Activated CD4-positive, alpha-beta T cell treated with anti-CD3 and anti-CD28 coated beads, Interleukin-2, amount 50 U/mL, for 1 hour (primary cell): ENCODE results near the gene RICTOR.
"Not testable (repeated sequence)": the region's sequence is repeated elsewhere in the genome, so short reads cannot be mapped to it uniquely, and the experiment has no call there.

Source experiments
- DNase-seq: peaks from one replicate; pipeline ENCODE4 v3.0.0-alpha.2; 2020

RICTOR gene

GRCh38 chr5:39055027-39055767 lies 19.0 kb downstream of the RICTOR start:
- DNase-seq = no peak

GRCh38 chr5:39053189-39053588 lies 21.0 kb downstream of the RICTOR start:
- no peak for DNase-seq

DNA sequence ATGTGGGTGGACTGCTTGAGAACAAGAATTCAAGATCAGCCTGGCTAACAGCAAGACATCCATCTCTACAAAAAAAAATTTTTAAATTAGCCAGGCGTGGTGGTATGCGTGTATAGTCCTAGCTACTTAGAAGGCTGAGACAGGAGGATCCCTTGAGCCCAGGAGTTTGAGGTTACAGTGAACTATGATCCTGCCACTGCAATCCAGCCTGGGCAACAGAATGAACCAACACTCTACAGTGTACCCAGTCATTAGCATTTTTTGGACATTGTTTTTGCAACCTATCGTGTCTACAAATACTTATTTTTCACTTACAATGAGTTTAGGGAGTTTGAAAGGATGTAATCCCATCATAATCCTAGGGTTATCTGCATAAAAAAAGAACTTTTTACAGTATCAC lies 22.1 kb downstream of the RICTOR start:
- DNase-seq = no peak

- no peak for DNase-seq
Measured at GRCh38 chr5:39049315-39049714, 24.9 kb downstream of the RICTOR start.

DNA sequence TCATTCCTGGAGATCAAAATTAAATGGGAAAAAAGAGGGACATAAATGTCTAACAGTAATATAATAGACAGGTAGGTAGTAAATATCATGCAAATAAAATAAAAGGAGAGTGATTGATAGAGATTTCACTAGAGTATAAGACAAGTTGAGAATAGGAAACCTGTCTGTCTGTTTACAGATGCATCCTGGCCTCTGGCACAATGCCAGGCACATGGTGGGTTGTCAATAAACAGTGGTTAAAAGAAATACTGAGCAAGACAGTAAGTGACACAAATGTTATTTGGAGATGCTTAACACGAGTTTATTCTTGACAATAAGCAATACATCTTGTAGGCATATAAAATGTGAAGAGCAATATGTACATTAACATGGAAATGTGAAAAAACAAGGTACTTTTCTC lies 33.3 kb downstream of the RICTOR start:
- DNase-seq = peak; percentile 13

DNA sequence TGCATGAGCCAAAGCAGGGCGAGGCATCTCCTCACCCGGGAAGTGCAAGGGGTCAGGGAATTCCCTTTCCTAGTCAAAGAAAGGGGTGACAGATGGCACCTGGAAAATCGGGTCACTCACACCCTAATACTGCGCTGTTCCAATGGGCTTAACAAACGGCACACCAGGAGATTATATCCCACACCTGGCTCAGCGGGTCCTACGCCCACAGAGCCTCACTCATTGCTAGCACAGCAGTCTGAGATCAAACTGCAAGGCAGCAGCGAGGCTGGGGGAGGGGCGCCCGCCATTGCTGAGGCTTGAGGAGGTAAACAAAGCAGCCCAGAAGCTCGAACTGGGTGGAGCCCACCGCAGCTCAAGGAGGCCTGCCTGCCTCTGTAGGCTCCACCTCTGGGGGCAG lies 39.7 kb downstream of the RICTOR start:
- DNase-seq = not testable (repeated sequence)

- DNase-seq = no peak
Measured at GRCh38 chr5:39031041-39031440, 43.2 kb downstream of the RICTOR start.

DNA sequence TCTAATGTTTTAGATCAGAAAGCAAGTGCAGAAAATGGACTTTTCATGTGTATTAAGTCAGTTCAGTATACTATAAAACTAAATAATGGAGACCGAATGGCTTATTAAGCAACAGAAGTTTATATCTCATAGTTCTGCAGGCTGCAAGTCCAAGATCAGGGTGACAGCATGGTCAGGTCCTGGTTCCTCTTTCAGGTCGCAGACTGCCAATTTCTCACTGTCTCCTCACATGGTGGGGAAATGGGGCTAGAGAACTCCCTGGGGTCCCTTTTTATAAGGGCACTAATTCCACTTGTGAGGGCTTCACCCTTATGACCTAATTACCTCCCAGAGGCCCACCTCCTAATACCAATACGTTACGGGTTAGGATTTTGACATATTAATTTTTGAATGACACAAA lies 48.7 kb downstream of the RICTOR start:
- DNase-seq = no peak

DNA sequence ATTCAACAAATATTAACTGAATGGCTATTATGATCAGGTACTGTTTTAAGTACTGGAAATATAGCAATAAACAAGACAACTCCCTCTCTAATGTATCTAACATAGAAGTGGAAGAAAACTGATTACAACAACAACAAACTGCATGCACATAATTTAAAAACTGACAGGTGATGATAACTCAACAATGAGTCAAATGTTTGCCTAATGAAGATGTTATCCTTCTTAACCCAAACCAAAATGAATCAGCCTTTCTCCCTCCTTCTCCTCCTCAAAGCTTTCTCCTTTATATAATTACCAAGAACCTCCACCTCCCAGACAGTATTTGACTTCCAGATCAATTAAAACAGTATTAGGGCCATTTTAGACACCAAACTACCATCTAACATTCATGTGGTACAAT lies 49.3 kb downstream of the RICTOR start:
- no peak for DNase-seq

- DNase-seq = no peak
Measured at GRCh38 chr5:39024005-39024404, 50.2 kb downstream of the RICTOR start.

GRCh38 chr5:39023121-39023520 lies 51.1 kb downstream of the RICTOR start:
- no peak for DNase-seq

- DNase-seq = no peak
Measured at GRCh38 chr5:39022151-39022550, 52.0 kb downstream of the RICTOR start.

DNA sequence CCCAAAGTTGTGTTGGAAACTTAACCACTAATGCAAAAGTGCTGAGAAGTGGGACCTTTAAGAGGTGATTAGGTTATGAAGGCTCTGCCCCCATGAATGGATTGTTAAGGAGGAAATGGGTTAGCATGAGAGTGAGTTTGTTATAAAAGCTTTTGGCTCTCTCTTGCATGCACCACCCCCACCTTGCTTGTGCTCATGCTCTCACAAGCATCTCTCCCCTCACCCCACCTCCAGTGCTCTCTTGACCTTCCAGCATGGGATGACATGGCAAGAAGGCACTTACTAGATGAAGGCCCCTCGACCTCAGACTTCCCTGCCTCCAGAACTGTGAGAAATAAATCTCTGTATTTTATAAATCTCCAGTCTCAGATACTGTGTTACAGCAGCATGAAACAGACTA lies 52.8 kb downstream of the RICTOR start:
- DNase-seq = no peak

DNA sequence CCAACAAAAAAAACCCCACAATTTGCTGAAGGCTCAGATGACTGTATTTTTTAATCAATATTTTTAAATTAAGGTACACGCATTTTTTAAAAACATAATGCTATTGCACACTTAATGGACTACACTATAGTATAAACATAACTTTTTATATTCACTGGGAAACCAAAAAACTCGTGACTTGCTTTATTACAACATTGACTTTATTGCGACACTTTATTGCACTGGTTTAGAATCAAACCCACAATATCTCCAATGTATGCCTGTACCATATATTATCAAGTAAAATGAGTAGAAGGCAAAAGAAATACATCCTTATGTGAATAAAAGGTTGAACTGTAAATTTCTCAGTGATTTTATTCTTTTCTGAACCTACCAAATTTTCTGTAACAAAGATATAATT lies 53.7 kb downstream of the RICTOR start:
- no peak for DNase-seq

- no peak for DNase-seq
Measured at GRCh38 chr5:39019254-39019653, 54.9 kb downstream of the RICTOR start.

- DNase-seq = no peak
Measured at GRCh38 chr5:39017504-39017903, 56.7 kb downstream of the RICTOR start.

GRCh38 chr5:39016587-39017275 lies 57.5 kb downstream of the RICTOR start:
- no peak for DNase-seq

DNA sequence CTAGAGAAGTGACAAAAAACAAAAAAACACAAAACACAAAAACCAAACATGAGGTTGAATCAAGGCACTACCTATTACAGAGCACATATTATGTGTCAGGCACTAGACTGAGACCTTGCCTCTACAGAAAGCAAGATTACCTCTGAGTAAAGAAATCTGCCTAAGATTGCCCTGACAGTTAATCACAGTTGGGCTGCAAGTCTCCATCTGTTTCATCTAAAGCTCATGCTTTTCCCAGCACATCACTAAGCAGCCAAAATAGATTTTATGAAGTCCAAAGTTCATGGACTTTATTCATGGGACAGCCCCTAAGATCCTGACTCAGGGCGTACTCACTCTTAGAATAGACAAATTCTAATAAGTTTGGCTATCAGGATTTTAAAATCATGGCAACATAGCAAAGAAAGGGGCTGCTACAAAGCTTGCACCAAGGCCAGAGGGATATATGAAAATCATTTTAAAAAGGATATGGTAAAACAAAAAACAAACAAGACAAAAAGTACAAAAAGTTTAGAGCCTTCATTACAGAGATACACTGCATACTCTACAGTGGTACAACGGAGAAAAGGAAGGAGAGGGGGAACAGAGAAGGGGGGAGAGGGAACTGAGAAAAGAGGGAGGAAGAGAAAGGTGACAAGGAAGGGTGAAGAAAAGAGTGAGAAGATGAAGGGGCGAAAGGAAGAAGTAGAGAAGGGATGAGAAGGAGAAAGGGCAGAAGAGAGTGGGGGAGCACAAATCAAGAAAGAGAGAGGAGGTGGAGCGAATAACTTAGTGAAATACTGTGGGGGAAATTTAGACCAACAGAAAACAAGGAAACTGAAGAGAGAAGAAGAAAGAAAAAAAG lies 58.2 kb downstream of the RICTOR start:
- no peak for DNase-seq

- no peak for DNase-seq
Measured at GRCh38 chr5:39014561-39014960, 59.6 kb downstream of the RICTOR start.

DNA sequence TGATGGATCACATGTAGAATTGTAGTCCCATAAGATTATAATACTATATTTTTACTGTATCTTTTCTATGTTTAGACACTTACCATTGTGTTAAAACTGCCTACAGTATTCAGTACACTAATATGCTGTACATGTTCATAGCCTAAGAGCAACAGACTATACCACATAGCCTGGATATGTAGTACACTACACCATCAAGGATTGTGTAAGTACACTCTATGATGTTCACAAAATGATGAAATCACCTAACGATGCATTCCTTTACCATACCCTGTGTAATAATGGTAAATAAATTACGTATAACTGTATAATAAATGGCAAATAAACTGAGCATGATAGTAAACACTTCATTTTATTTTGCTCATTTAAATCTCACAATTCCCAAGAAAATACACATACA lies 60.3 kb downstream of the RICTOR start:
- no peak for DNase-seq

GRCh38 chr5:39010958-39011357 lies 63.2 kb downstream of the RICTOR start:
- DNase-seq = not testable (repeated sequence)

DNA sequence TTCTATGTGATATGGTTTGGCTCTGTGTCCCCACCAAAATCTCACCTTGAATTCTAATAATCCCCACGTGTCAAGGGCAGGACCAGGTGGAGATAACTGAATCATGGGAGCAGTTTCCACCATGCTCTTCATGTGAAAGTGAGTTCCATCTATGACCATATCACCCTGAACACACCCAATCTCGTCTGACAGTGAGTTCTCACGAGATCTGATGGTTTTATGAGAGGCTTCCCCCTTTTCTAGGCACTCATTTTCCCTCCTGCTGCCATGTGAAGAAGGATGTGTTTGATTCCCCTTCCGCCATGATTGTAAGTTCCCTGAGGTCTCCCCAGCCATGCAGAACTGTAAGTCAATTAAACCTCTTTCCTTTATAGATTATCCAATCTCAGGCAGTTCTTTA lies 64.2 kb downstream of the RICTOR start:
- DNase-seq = no peak

DNA sequence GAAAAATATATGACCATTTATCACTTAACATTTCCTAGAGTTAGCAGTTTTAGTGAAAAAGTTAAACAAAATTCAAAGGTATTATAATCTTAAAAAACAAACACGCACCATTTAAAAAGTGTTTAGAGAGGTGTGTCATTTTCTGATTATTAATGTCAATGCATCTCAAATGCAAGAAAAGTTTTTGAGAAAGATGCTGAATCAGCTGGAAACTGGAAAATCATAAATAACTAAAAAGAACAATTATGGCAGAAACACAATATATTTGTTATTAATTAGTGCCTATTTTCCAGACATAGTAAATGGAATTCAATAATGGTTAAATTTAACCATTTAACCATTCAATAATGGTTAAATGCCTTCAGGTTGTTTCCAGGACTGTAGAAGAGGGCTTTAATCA lies 64.9 kb downstream of the RICTOR start:
- no peak for DNase-seq

DNA sequence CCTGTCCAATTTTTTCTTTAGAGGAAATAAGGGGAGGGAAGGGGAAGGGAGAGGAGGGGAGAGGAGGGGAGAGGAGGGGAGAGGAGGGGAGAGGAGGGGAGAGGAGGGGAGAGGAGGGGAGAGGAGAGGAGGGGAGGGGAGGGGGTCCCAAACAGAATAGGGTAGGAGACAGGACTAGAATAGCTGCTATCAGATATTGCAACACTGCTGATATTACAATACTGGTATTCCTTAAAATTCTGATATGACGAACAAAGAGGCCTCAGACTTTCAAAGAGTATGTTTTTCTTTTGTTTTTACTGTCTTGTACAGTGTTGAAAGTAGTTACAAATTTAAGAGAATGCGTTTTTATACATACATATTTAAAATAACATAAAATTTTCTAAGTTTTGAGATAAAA lies 67.5 kb downstream of the RICTOR start:
- no peak for DNase-seq
